HEK293 (cell line): ENCODE data around the gene EIF4E1B.

ENCODE experiments used
- EGR2 ChIP-seq: fragments of 450-650 bp; formaldehyde crosslinking; IDR thresholded peaks from 2 replicates; pipeline ENCODE4 v1.5.1; 2016; ENCODE audit warnings: low read depth, missing biosample characterization, missing genetic modification characterization
- KLF9 ChIP-seq: fragments of 450-650 bp; formaldehyde crosslinking; IDR thresholded peaks from 2 replicates; pipeline ENCODE4 v1.5.1; 2016; ENCODE audit warnings: missing biosample characterization, missing genetic modification characterization, low read depth
- MYNN ChIP-seq: fragments of 450-650 bp; formaldehyde crosslinking; IDR thresholded peaks from 2 replicates; pipeline ENCODE4 v1.5.1; 2016; ENCODE audit warnings: missing biosample characterization, missing genetic modification characterization, borderline replicate concordance
- TRIM28 ChIP-seq: IDR thresholded peaks from 2 replicates; pipeline ENCODE4 v1.6.1; 2011; ENCODE audit warnings: low read length, control low read depth, borderline replicate concordance
- ZBTB21 ChIP-seq: fragments of 450-650 bp; formaldehyde crosslinking; IDR thresholded peaks from 2 replicates; pipeline ENCODE4 v1.5.1; 2017; ENCODE audit warnings: missing biosample characterization, missing genetic modification characterization
- ZFHX2 ChIP-seq: fragments of 450-650 bp; formaldehyde crosslinking; conservative IDR thresholded peaks from 2 replicates; pipeline ENCODE4 v1.5.1; 2016; ENCODE audit warnings: missing biosample characterization, missing genetic modification characterization
- ZIC2 ChIP-seq: fragments of 450-650 bp; formaldehyde crosslinking; IDR thresholded peaks from 2 replicates; pipeline ENCODE4 v1.5.1; 2016; ENCODE audit warnings: missing biosample characterization, missing genetic modification characterization
- ZNF155 ChIP-seq: fragments of 450-650 bp; formaldehyde crosslinking; IDR thresholded peaks from 2 replicates; pipeline ENCODE4 v1.5.1; 2016; ENCODE audit warnings: missing biosample characterization, missing genetic modification characterization
- ZNF157 ChIP-seq: fragments of 450-650 bp; formaldehyde crosslinking; IDR thresholded peaks from 2 replicates; pipeline ENCODE4 v1.5.1; 2016; ENCODE audit warnings: missing biosample characterization, missing genetic modification characterization
- ZNF175 ChIP-seq: fragments of 450-650 bp; formaldehyde crosslinking; IDR thresholded peaks from 2 replicates; pipeline ENCODE4 v1.5.1; 2016; ENCODE audit warnings: missing biosample characterization, missing genetic modification characterization
- ZNF248 ChIP-seq: fragments of 450-650 bp; formaldehyde crosslinking; IDR thresholded peaks from 2 replicates; pipeline ENCODE4 v1.5.1; 2017; ENCODE audit warnings: missing biosample characterization, missing genetic modification characterization
- ZNF292 ChIP-seq: fragments of 450-650 bp; formaldehyde crosslinking; IDR thresholded peaks from 2 replicates; pipeline ENCODE4 v1.5.1; 2016; ENCODE audit warnings: low read depth, missing biosample characterization, missing genetic modification characterization, borderline replicate concordance
- ZNF776 ChIP-seq: fragments of 450-650 bp; formaldehyde crosslinking; IDR thresholded peaks from 2 replicates; pipeline ENCODE4 v1.5.0; 2017; ENCODE audit warnings: missing biosample characterization, missing genetic modification characterization, borderline replicate concordance
- ZNF837 ChIP-seq: fragments of 450-650 bp; formaldehyde crosslinking; IDR thresholded peaks from 2 replicates; pipeline ENCODE4 v1.5.1; 2016; ENCODE audit warnings: missing biosample characterization, missing genetic modification characterization
- TF ChIP-seq, protein P1 (sequence below): fragments of 450-650 bp; formaldehyde crosslinking; IDR thresholded peaks from 2 replicates; pipeline ENCODE4 v1.5.1; 2017; ENCODE audit warnings: missing biosample characterization, mild to moderate bottlenecking, missing genetic modification characterization, moderate library complexity
- TF ChIP-seq, protein P2 (sequence below): fragments of 450-650 bp; formaldehyde crosslinking; IDR thresholded peaks from 2 replicates; pipeline ENCODE4 v1.5.1; 2016; ENCODE audit warnings: missing biosample characterization, missing genetic modification characterization, borderline replicate concordance
- TF ChIP-seq, protein P3 (sequence below): fragments of 450-650 bp; formaldehyde crosslinking; conservative IDR thresholded peaks from 2 replicates; pipeline ENCODE4 v1.5.1; 2016; ENCODE audit warnings: low read depth, missing biosample characterization, missing genetic modification characterization
- TF ChIP-seq, protein P4 (sequence below): fragments of 450-650 bp; formaldehyde crosslinking; IDR thresholded peaks from 2 replicates; pipeline ENCODE4 v1.5.1; 2016; ENCODE audit warnings: missing biosample characterization, missing genetic modification characterization
- TF ChIP-seq, protein P5 (sequence below): sonication (generic); formaldehyde crosslinking; IDR thresholded peaks from 2 replicates; pipeline ENCODE4 v1.8.1; 2022; ENCODE audit warnings: mild to moderate bottlenecking, moderate library complexity, missing genetic modification reagents
- TF ChIP-seq, protein P6 (sequence below): fragments of 450-650 bp; formaldehyde crosslinking; IDR thresholded peaks from 2 replicates; pipeline ENCODE4 v1.5.0; 2017; ENCODE audit warnings: missing biosample characterization, missing genetic modification characterization, borderline replicate concordance
- TF ChIP-seq, protein P7 (sequence below): fragments of 450-650 bp; formaldehyde crosslinking; IDR thresholded peaks from 2 replicates; pipeline ENCODE4 v1.5.1; 2016; ENCODE audit warnings: missing biosample characterization, missing genetic modification characterization

EIF4E1B gene

DNA sequence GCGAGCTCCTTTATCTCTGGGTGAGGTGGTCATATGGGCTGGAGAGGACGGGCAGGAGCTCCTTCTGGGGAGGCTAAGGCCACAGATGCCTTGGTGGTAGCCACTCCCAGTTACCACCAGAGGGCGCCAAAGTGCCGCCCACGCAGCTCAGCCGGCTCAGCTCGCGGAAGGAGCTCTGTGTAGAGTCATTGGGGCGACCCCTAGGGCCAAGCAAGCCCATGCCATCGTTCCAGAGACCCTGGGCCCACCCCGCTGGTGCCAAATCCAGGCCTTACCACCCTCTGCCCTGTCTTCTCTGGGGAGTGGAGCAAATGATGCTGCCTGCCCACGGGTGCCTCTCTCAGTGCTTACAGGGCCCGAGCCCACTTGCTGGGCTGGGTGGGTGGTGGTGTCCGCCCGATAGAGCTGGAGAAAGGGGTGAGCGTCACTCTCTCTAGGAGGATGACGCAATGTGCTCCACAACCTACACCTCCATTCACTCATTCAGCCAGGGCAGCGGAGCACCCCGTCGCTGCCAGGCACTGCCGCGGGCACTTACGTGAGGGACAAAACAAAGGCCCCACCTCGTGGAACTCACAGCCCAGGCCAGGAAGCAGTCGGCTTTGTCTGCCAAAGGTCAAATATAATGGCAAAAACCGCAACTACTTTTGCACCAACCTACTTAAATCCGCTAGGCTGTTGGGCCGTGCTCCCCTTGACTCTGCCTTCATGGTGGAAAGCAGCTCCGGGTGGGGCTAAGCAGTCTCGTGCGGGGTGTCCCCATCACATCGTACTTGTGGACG is 30.6 kb downstream of the EIF4E1B start (continued):
- no peak for TF ChIP-seq ZNF776
- TF ChIP-seq, protein P1, sequence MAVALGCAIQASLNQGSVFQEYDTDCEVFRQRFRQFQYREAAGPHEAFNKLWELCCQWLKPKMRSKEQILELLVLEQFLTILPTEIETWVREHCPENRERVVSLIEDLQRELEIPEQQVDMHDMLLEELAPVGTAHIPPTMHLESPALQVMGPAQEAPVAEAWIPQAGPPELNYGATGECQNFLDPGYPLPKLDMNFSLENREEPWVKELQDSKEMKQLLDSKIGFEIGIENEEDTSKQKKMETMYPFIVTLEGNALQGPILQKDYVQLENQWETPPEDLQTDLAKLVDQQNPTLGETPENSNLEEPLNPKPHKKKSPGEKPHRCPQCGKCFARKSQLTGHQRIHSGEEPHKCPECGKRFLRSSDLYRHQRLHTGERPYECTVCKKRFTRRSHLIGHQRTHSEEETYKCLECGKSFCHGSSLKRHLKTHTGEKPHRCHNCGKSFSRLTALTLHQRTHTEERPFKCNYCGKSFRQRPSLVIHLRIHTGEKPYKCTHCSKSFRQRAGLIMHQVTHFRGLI (tag by site-specific recombination): no peak
- TF ChIP-seq ZIC2 (tag by site-specific recombination): no peak
- TF ChIP-seq, protein P2, sequence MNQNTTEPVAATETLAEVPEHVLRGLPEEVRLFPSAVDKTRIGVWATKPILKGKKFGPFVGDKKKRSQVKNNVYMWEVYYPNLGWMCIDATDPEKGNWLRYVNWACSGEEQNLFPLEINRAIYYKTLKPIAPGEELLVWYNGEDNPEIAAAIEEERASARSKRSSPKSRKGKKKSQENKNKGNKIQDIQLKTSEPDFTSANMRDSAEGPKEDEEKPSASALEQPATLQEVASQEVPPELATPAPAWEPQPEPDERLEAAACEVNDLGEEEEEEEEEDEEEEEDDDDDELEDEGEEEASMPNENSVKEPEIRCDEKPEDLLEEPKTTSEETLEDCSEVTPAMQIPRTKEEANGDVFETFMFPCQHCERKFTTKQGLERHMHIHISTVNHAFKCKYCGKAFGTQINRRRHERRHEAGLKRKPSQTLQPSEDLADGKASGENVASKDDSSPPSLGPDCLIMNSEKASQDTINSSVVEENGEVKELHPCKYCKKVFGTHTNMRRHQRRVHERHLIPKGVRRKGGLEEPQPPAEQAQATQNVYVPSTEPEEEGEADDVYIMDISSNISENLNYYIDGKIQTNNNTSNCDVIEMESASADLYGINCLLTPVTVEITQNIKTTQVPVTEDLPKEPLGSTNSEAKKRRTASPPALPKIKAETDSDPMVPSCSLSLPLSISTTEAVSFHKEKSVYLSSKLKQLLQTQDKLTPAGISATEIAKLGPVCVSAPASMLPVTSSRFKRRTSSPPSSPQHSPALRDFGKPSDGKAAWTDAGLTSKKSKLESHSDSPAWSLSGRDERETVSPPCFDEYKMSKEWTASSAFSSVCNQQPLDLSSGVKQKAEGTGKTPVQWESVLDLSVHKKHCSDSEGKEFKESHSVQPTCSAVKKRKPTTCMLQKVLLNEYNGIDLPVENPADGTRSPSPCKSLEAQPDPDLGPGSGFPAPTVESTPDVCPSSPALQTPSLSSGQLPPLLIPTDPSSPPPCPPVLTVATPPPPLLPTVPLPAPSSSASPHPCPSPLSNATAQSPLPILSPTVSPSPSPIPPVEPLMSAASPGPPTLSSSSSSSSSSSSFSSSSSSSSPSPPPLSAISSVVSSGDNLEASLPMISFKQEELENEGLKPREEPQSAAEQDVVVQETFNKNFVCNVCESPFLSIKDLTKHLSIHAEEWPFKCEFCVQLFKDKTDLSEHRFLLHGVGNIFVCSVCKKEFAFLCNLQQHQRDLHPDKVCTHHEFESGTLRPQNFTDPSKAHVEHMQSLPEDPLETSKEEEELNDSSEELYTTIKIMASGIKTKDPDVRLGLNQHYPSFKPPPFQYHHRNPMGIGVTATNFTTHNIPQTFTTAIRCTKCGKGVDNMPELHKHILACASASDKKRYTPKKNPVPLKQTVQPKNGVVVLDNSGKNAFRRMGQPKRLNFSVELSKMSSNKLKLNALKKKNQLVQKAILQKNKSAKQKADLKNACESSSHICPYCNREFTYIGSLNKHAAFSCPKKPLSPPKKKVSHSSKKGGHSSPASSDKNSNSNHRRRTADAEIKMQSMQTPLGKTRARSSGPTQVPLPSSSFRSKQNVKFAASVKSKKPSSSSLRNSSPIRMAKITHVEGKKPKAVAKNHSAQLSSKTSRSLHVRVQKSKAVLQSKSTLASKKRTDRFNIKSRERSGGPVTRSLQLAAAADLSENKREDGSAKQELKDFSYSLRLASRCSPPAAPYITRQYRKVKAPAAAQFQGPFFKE (tag by site-specific recombination): no peak
- TF ChIP-seq ZNF837 (tag by site-specific recombination): no peak
- no peak for TF ChIP-seq ZNF175 (tag by site-specific recombination)
- TF ChIP-seq ZFHX2 (tag by site-specific recombination): peak; percentile 97
- TF ChIP-seq, protein P3, sequence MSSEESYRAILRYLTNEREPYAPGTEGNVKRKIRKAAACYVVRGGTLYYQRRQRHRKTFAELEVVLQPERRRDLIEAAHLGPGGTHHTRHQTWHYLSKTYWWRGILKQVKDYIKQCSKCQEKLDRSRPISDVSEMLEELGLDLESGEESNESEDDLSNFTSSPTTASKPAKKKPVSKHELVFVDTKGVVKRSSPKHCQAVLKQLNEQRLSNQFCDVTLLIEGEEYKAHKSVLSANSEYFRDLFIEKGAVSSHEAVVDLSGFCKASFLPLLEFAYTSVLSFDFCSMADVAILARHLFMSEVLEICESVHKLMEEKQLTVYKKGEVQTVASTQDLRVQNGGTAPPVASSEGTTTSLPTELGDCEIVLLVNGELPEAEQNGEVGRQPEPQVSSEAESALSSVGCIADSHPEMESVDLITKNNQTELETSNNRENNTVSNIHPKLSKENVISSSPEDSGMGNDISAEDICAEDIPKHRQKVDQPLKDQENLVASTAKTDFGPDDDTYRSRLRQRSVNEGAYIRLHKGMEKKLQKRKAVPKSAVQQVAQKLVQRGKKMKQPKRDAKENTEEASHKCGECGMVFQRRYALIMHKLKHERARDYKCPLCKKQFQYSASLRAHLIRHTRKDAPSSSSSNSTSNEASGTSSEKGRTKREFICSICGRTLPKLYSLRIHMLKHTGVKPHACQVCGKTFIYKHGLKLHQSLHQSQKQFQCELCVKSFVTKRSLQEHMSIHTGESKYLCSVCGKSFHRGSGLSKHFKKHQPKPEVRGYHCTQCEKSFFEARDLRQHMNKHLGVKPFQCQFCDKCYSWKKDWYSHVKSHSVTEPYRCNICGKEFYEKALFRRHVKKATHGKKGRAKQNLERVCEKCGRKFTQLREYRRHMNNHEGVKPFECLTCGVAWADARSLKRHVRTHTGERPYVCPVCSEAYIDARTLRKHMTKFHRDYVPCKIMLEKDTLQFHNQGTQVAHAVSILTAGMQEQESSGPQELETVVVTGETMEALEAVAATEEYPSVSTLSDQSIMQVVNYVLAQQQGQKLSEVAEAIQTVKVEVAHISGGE (tag by site-specific recombination): no peak
- TF ChIP-seq, protein P4, sequence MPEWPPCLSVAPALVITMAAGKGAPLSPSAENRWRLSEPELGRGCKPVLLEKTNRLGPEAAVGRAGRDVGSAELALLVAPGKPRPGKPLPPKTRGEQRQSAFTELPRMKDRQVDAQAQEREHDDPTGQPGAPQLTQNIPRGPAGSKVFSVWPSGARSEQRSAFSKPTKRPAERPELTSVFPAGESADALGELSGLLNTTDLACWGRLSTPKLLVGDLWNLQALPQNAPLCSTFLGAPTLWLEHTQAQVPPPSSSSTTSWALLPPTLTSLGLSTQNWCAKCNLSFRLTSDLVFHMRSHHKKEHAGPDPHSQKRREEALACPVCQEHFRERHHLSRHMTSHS (tag by site-specific recombination): no peak
- TF ChIP-seq MYNN (tag by site-specific recombination): no peak
- no peak for TF ChIP-seq ZNF157 (tag by site-specific recombination)
- TF ChIP-seq, protein P5, sequence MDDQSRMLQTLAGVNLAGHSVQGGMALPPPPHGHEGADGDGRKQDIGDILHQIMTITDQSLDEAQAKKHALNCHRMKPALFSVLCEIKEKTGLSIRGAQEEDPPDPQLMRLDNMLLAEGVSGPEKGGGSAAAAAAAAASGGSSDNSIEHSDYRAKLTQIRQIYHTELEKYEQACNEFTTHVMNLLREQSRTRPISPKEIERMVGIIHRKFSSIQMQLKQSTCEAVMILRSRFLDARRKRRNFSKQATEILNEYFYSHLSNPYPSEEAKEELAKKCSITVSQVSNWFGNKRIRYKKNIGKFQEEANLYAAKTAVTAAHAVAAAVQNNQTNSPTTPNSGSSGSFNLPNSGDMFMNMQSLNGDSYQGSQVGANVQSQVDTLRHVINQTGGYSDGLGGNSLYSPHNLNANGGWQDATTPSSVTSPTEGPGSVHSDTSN: no peak
- no peak for TF ChIP-seq ZNF292 (tag by site-specific recombination)
- TF ChIP-seq EGR2: peak; percentile 94
- no peak for TF ChIP-seq TRIM28
- TF ChIP-seq ZNF248 (tag by site-specific recombination): no peak
- no peak for TF ChIP-seq KLF9 (tag by site-specific recombination)
- TF ChIP-seq, protein P6, sequence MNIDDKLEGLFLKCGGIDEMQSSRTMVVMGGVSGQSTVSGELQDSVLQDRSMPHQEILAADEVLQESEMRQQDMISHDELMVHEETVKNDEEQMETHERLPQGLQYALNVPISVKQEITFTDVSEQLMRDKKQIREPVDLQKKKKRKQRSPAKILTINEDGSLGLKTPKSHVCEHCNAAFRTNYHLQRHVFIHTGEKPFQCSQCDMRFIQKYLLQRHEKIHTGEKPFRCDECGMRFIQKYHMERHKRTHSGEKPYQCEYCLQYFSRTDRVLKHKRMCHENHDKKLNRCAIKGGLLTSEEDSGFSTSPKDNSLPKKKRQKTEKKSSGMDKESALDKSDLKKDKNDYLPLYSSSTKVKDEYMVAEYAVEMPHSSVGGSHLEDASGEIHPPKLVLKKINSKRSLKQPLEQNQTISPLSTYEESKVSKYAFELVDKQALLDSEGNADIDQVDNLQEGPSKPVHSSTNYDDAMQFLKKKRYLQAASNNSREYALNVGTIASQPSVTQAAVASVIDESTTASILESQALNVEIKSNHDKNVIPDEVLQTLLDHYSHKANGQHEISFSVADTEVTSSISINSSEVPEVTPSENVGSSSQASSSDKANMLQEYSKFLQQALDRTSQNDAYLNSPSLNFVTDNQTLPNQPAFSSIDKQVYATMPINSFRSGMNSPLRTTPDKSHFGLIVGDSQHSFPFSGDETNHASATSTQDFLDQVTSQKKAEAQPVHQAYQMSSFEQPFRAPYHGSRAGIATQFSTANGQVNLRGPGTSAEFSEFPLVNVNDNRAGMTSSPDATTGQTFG: no peak
- no peak for TF ChIP-seq ZNF155 (tag by site-specific recombination)
- no peak for TF ChIP-seq ZBTB21 (tag by site-specific recombination)
- TF ChIP-seq, protein P7, sequence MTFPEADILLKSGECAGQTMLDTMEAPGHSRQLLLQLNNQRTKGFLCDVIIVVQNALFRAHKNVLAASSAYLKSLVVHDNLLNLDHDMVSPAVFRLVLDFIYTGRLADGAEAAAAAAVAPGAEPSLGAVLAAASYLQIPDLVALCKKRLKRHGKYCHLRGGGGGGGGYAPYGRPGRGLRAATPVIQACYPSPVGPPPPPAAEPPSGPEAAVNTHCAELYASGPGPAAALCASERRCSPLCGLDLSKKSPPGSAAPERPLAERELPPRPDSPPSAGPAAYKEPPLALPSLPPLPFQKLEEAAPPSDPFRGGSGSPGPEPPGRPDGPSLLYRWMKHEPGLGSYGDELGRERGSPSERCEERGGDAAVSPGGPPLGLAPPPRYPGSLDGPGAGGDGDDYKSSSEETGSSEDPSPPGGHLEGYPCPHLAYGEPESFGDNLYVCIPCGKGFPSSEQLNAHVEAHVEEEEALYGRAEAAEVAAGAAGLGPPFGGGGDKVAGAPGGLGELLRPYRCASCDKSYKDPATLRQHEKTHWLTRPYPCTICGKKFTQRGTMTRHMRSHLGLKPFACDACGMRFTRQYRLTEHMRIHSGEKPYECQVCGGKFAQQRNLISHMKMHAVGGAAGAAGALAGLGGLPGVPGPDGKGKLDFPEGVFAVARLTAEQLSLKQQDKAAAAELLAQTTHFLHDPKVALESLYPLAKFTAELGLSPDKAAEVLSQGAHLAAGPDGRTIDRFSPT: no peak
